Measurements from ENCODE around the gene NTNG1.
A peak's percentile ranks its signal among the peaks of the same experiment; 100 is the strongest.

The NTNG1 gene

GRCh38 chr1:107213225-107213624, 72.4 kb downstream of the NTNG1 start:
- H3K4me3 ChIP-seq (ENCODE audit: low read depth, low read length), result no peak overlapping the region
- no peak for TF ChIP-seq CTCF (IDR thresholded peaks at IDR 0.05; ENCODE audit: insufficient read depth, low read length, missing control alignments)
- no peak for DNase-seq (ENCODE audit: low read depth, low spot score)
- CTCF ChIA-PET, result interaction anchor here (1.0 to 1.2 kb wide), 2 partner anchors 34 to 316 kb away, joined by 3 to 4 read pairs; no protein-coding TSS in a partner anchor
- POLR2A ChIA-PET, result no interaction called here

GRCh38 chr1:107220036-107220435, 79.2 kb downstream of the NTNG1 start:
- POLR2A ChIA-PET, result no interaction called here
- peak; percentile 9 for DNase-seq (ENCODE audit: low read depth, low spot score)
- TF ChIP-seq CTCF (IDR thresholded peaks at IDR 0.05; ENCODE audit: insufficient read depth, low read length, missing control alignments), result no peak
- CTCF ChIA-PET, result no interaction called here
- no peak overlapping the region for H3K4me3 ChIP-seq (ENCODE audit: low read depth, low read length)

GRCh38 chr1:107225706-107226105, 84.9 kb downstream of the NTNG1 start:
- no peak for TF ChIP-seq CTCF (IDR thresholded peaks at IDR 0.05; ENCODE audit: insufficient read depth, low read length, missing control alignments)
- CTCF ChIA-PET, result no interaction called here

GRCh38 chr1:107228704-107229371, 88.0 kb downstream of the NTNG1 start:
- CTCF ChIA-PET, result no interaction called here

More at GRCh38 chr1:107225706-107226105, 84.9 kb downstream of the NTNG1 start:
- no peak for DNase-seq (ENCODE audit: low read depth, low spot score)
- POLR2A ChIA-PET, result no interaction called here
- H3K4me3 ChIP-seq (ENCODE audit: low read depth, low read length), result no peak overlapping the region

GRCh38 chr1:107229711-107230110, 88.9 kb downstream of the NTNG1 start:
- no peak for DNase-seq (ENCODE audit: low read depth, low spot score)
- ChIA-PET POLR2A (no interaction called here), CTCF (no interaction called here)
- no peak overlapping the region for H3K4me3 ChIP-seq (ENCODE audit: low read depth, low read length)
- TF ChIP-seq CTCF (IDR thresholded peaks at IDR 0.05; ENCODE audit: insufficient read depth, low read length, missing control alignments), result no peak

More at GRCh38 chr1:107228704-107229371, 88.0 kb downstream of the NTNG1 start:
- no peak overlapping the region for H3K4me3 ChIP-seq (ENCODE audit: low read depth, low read length)
- peak; percentile 9 for DNase-seq (ENCODE audit: low read depth, low spot score)
- POLR2A ChIA-PET, result no interaction called here
- no peak for TF ChIP-seq CTCF (IDR thresholded peaks at IDR 0.05; ENCODE audit: insufficient read depth, low read length, missing control alignments)

GRCh38 chr1:107230121-107230520, 89.3 kb downstream of the NTNG1 start:
- ChIA-PET CTCF (interaction anchor here (0.9 to 1.0 kb wide), 2 partner anchors 13 to 519 kb away, joined by 3 read pairs; no protein-coding TSS in a partner anchor), POLR2A (no interaction called here)
- TF ChIP-seq CTCF (IDR thresholded peaks at IDR 0.05; ENCODE audit: insufficient read depth, low read length, missing control alignments), result no peak
- DNase-seq (ENCODE audit: low read depth, low spot score), result no peak
- no peak overlapping the region for H3K4me3 ChIP-seq (ENCODE audit: low read depth, low read length)

Data from AG04449 (cell line).